HepG2 (cell line): ENCODE results near the gene DCAKD. TPM values are rescaled to one million over a fixed set of nuclear protein-coding genes. Genes with fewer than 3 reads are reported as not detected.

ENCODE experiments used
- ATAC-seq: fragments of 200-7000 bp; cut with Tn5 transposase; 3 replicates; pipeline ENCODE4 v1.9.1; 2020; ENCODE audit warnings: mild to moderate bottlenecking, moderate library complexity
- BruUV-seq: library from RNA; stranded (reverse); fragments of 400-500 nt; replicated peaks from 2 replicates; lab custom pipeline; 2021; lab: Mats Ljungman, UMichigan
- CTCF ChIA-PET: fragments of 300-600 bp; formaldehyde crosslinking; extraction: SDS; loops from one replicate; lab custom pipeline; 2021; ENCODE audit warnings: low total read pairs, inconsistent platforms, low intra/inter-chr PET ratio; lab: Yijun Ruan, JAX
- POLR2A ChIA-PET: fragments of 350-600 bp; sonication (Branson Sonifier 250); formaldehyde crosslinking; loops from one replicate; lab custom pipeline; 2020; ENCODE audit warnings: antibody characterized with exemption, inconsistent platforms; lab: Yijun Ruan, JAX
- DNase-seq: peaks from one replicate; pipeline ENCODE4 v3.0.0-alpha.2; 2015; ENCODE audit warnings: low spot score
- FAIRE-seq: peaks from 3 replicates; lab custom pipeline; 2011; peaks lifted over from hg19 to GRCh38; lab: Jason Lieb, UNC
- H2AFZ ChIP-seq: one replicate; pipeline ENCODE4 v1.6.1; 2011; ENCODE audit warnings: low read length, inconsistent platforms
- H3K27ac ChIP-seq: fragments of 300-600 bp; 3 replicates; pipeline ENCODE4 v1.8.0; 2011; ENCODE audit warnings: mixed run types, mild to moderate bottlenecking, mixed read lengths, low read length, inconsistent platforms; ENCODE audit not compliant: insufficient read depth; ENCODE audit errors: extremely low read length
- H3K27me3 ChIP-seq, 2 experiments: fragments of 200-600 bp in 1 of 2; 2 replicates in 1 of 2; 3 replicates in 1 of 2; pipeline versions ENCODE4 v1.6.0 to v1.8.0; 2011; ENCODE audit warnings: low read length in 2 of 2, mild to moderate bottlenecking in 2 of 2, moderate library complexity in 2 of 2, inconsistent platforms in 1 of 2; ENCODE audit not compliant: insufficient read depth in 2 of 2, control insufficient read depth in 1 of 2
- H3K36me3 ChIP-seq, 2 experiments: fragments of 200-600 bp in 1 of 2; replicated peaks in 1 of 2; 2 replicates in 1 of 2; 3 replicates in 1 of 2; pipeline versions ENCODE4 v1.5.1 to v1.8.0; 2011; ENCODE audit warnings: low read length in 2 of 2, inconsistent platforms in 1 of 2; ENCODE audit not compliant: insufficient read depth in 2 of 2, control insufficient read depth in 1 of 2
- H3K4me1 ChIP-seq: 2 replicates; pipeline ENCODE4 v1.5.1; 2012; ENCODE audit warnings: low read length, inconsistent platforms; ENCODE audit not compliant: insufficient read depth
- H3K4me2 ChIP-seq: 2 replicates; pipeline ENCODE4 v1.6.0; 2011; ENCODE audit warnings: low read depth, low read length, inconsistent platforms
- H3K4me3 ChIP-seq, 3 experiments: fragments of 200-600 bp in 1 of 3; sonication (generic), shearing (Covaris generic) in 1 of 3; replicated peaks in 1 of 3; 2 replicates each; pipeline ENCODE4 v1.5.1; 2011 to 2016; ENCODE audit warnings: low read length in 3 of 3, inconsistent platforms in 2 of 3, low read depth in 2 of 3, mild to moderate bottlenecking in 2 of 3, control low read depth in 1 of 3, mixed read lengths in 1 of 3; ENCODE audit not compliant: insufficient read depth in 1 of 3
- H3K79me2 ChIP-seq: one replicate; pipeline ENCODE4 v1.6.1; 2011; ENCODE audit warnings: low read length, inconsistent platforms; ENCODE audit not compliant: insufficient read depth
- H3K9ac ChIP-seq: 2 replicates; pipeline ENCODE4 v1.6.0; 2011; ENCODE audit warnings: mild to moderate bottlenecking, low read depth, low read length, inconsistent platforms; ENCODE audit not compliant: insufficient read depth
- H3K9me3 ChIP-seq: 2 replicates; pipeline ENCODE4 v1.5.1; 2012; ENCODE audit warnings: mild to moderate bottlenecking, low read length
- H4K20me1 ChIP-seq: 2 replicates; pipeline ENCODE4 v1.6.0; 2011; ENCODE audit warnings: inconsistent platforms, mild to moderate bottlenecking, low read length, moderate library complexity; ENCODE audit not compliant: insufficient read depth
- HOXA3 ChIP-seq: sonication (generic); formaldehyde crosslinking; IDR thresholded peaks from 2 replicates; pipeline ENCODE4 v1.5.0; 2020; ENCODE audit warnings: missing genetic modification reagents
- HOXD1 ChIP-seq: sonication (generic); formaldehyde crosslinking; IDR thresholded peaks from 2 replicates; pipeline ENCODE4 v1.5.0; 2020; ENCODE audit warnings: missing genetic modification reagents
- MED13 ChIP-seq: sonication (generic); formaldehyde crosslinking; IDR thresholded peaks from 2 replicates; pipeline ENCODE4 v1.5.0; 2020; ENCODE audit warnings: missing genetic modification reagents
- NR2F1 ChIP-seq, 2 experiments: fragments of 450-650 bp in 1 of 2; formaldehyde crosslinking in 1 of 2; IDR thresholded peaks; 2 replicates each; pipeline versions ENCODE4 v1.5.0 to v1.6.1; 2016 to 2020; ENCODE audit warnings: mild to moderate bottlenecking in 1 of 2, missing compliant biosample characterization in 1 of 2, missing genetic modification reagents in 1 of 2, moderate library complexity in 1 of 2
- NR2F6 ChIP-seq, 2 experiments: IDR thresholded peaks; 2 replicates each; pipeline ENCODE4 v1.6.1; 2016; ENCODE audit warnings: antibody characterized with exemption in 1 of 2, mild to moderate bottlenecking in 1 of 2
- RCOR2 ChIP-seq: IDR thresholded peaks from 2 replicates; pipeline ENCODE4 v1.6.1; 2016; ENCODE audit warnings: missing biosample characterization, missing genetic modification reagents
- SAP130 ChIP-seq: IDR thresholded peaks from 2 replicates; pipeline ENCODE4 v1.6.1; 2016; ENCODE audit warnings: low read depth
- SP4 ChIP-seq: sonication (generic); formaldehyde crosslinking; IDR thresholded peaks from 2 replicates; pipeline ENCODE4 v1.8.1; 2023; ENCODE audit warnings: mild to moderate bottlenecking, missing genetic modification reagents
- U2AF2 ChIP-seq: fragments of 200-400 bp; formaldehyde crosslinking; IDR thresholded peaks from 2 replicates; pipeline ENCODE4 v1.6.1; 2017; ENCODE audit warnings: low read depth, mild to moderate bottlenecking, low read length
- ZMYM2 ChIP-seq: sonication (generic); formaldehyde crosslinking; IDR thresholded peaks from 2 replicates; pipeline ENCODE4 v1.8.0; 2022; ENCODE audit warnings: mild to moderate bottlenecking, missing genetic modification reagents
- ZMYM3 ChIP-seq: sonication (generic); formaldehyde crosslinking; IDR thresholded peaks from 2 replicates; pipeline ENCODE4 v1.5.1; 2020; ENCODE audit warnings: mild to moderate bottlenecking, missing genetic modification reagents
- ZMYM4 ChIP-seq: sonication (generic); formaldehyde crosslinking; IDR thresholded peaks from 2 replicates; pipeline ENCODE4 v1.8.1; 2023; ENCODE audit warnings: mild to moderate bottlenecking, missing genetic modification reagents
- ZNF121 ChIP-seq: sonication (generic); formaldehyde crosslinking; IDR thresholded peaks from 2 replicates; pipeline ENCODE4 v1.5.0; 2020; ENCODE audit warnings: mild to moderate bottlenecking, missing genetic modification reagents
- ZNF746 ChIP-seq: sonication (generic); formaldehyde crosslinking; IDR thresholded peaks from 2 replicates; pipeline ENCODE4 v1.8.0; 2022; ENCODE audit warnings: mild to moderate bottlenecking, missing genetic modification reagents
- WGBS: methylation state at CpG from one replicate; pipeline ENCODE4 v1.1.6; 2017; ENCODE audit warnings: low lambda C conversion rate; 5-methylcytosine and 5-hydroxymethylcytosine counted together
- in situ Hi-C: cut with HindIII; loops from 2 replicates; pipeline ENCODE4 v1.10.0; 2017; ENCODE audit warnings: low pct_unique_long_range_greater_than_20kb; ENCODE audit not compliant: extremely low pct_ligation_motif_present
- intact Hi-C: fragments of 100-400 bp; cut with micrococcal nuclease; formaldehyde crosslinking; loops from one replicate; pipeline ENCODE4 v1.10.0; 2022; ENCODE audit not compliant: unreplicated experiment
- polyA plus RNA-seq, 8 experiments: library from polyadenylated mRNA; depleted of rRNA in 3 of 8; stranded (reverse) in 7 of 8; unstranded in 1 of 8; fragments of >200 nt; fragmentation: Illumina TruSeq in 4 of 8; extraction: Trizol in 4 of 8; gene quantifications; 2 replicates each; pipeline versions ENCODE4 v1.2.1 to v1.2.3, GENCODE V29; 2011 to 2016; ENCODE audit warnings: low read depth in 4 of 8, missing spikeins in 1 of 8, mixed read lengths in 1 of 8; ENCODE audit not compliant: insufficient read depth in 1 of 8
- total RNA-seq, 5 experiments: library from RNA; depleted of rRNA; stranded (reverse); fragments of >200 nt; fragmentation: Illumina TruSeq; extraction: Trizol; gene quantifications; 2 replicates each; pipeline ENCODE4 v1.2.3, GENCODE V29; 2016; ENCODE audit warnings: low read depth in 1 of 5
- TF ChIP-seq, protein P1 (sequence below): sonication (generic); formaldehyde crosslinking; IDR thresholded peaks from 2 replicates; pipeline ENCODE4 v1.4.0; 2020; ENCODE audit warnings: missing genetic modification reagents
- TF ChIP-seq, protein P2 (sequence below): sonication (generic); formaldehyde crosslinking; IDR thresholded peaks from 2 replicates; pipeline ENCODE4 v1.5.0; 2020; ENCODE audit warnings: missing genetic modification reagents
- TF ChIP-seq, protein P3 (sequence below): sonication (generic); formaldehyde crosslinking; IDR thresholded peaks from 2 replicates; pipeline ENCODE4 v1.5.0; 2020; ENCODE audit warnings: mild to moderate bottlenecking, missing genetic modification reagents

DCAKD gene
- total and polyA plus RNA-seq, 2 of the 13 experiments (the other 11 are each of a cell fraction or from before 2014, with no cell fraction given), result 25.9 to 29.2 TPM

DNA sequence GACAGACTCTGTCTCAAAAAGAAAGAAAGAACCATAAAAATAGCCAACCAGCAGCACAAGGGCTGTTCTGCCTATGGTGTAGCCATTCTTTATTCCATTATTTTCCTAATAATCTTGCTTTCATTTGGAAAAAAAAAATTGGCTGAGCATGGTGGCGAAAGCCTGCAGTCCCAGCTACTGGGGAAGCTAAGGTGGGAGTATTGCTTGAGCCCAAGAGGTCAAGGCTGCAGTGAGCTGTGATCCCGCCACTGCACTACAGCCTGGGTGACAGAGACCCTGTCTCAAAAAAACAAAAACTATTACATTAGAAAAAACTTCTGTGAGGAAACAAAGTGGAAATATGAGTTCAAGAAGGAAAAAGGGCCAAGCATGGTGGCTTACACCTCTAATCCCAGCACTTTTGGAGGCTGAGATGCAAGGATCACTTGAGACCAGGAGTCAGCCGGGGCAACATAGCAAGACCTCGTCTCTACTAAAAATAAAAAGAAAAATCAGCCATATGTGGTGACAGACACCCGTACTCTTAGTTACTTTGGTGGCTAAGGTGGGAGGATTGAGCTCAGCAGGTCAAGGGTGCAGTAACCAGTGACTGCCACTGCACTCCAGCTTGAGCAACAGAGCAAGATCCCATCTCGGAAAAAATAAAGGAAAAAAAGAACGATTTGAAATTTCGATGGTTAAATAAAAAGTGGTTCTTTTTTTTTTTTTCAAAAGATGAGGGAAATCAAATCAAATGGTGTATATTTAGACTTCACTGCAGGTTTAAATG is 2.5 kb downstream of the DCAKD start:
- no peak overlapping the region for H3K9ac ChIP-seq
- peak; percentile 51 for FAIRE-seq
- POLR2A ChIA-PET, result interaction anchor here (0.6 to 4.2 kb wide), 8 partner anchors 11 to 150 kb away, joined by 3 to 74 read pairs (median 4); partner anchors contain the start of genes EFTUD2 and NMT1
- H4K20me1 ChIP-seq, result no peaks in the 10 kb centered on the region
- H3K4me1 ChIP-seq, result peaks cover 63% of the 10 kb centered on the region
- no peaks in the 10 kb centered on the region for H3K9me3 ChIP-seq
- intact Hi-C loops (no loop called here), in situ Hi-C loops (no loop called here)
- CTCF ChIA-PET, result no interaction called here
- H3K27ac ChIP-seq, result peak overlapping the region; percentile 20
- peaks cover 45% of the 10 kb centered on the region for H3K79me2 ChIP-seq
- peak; percentile 35 for DNase-seq
- ATAC-seq, result no peak
- no TSS peak for BruUV-seq
- no peak overlapping the region for H3K4me3 ChIP-seq
- WGBS, result 81% methylated on average over 8 of the region's 8 CpGs
- H3K4me2 ChIP-seq, result no peak overlapping the region
- no peaks in the 10 kb centered on the region for H3K36me3 ChIP-seq
- H3K27me3 ChIP-seq, result no peaks in the 10 kb centered on the region; a peak in 1 of 5 replicates
- no peak overlapping the region for H2AFZ ChIP-seq
- TF ChIP-seq SAP130 (CRISPR knock-in tag) (0 out of 2 replicates have a peak, but pooled peaks have one; percentile 10), NR2F1 (CRISPR knock-in tag; IDR thresholded peaks at IDR 0.05) (peak in 1 of 2 experiments; percentile 6; a peak in 1 of 4 replicates), U2AF2 (no peak), HOXA3 (CRISPR knock-in tag) (peak; percentile 56), ZNF746 (CRISPR knock-in tag) (0 out of 2 replicates have a peak, but pooled peaks have one; percentile 28), ZMYM2 (CRISPR knock-in tag) (0 out of 2 replicates have a peak, but pooled peaks have one; percentile 40), MED13 (no peak), ZMYM4 (0 out of 2 replicates have a peak, but pooled peaks have one; percentile 14), RCOR2 (CRISPR knock-in tag) (0 out of 2 replicates have a peak, but pooled peaks have one; percentile 34), ZMYM3 (CRISPR knock-in tag) (peak; percentile 71; the same call in 1 of the 2 replicates), ZNF121 (peak; percentile 98), NR2F6 (IDR thresholded peaks at IDR 0.05) (peak; percentile 29; the same call in 1 of the 2 replicates), NR2F6 (CRISPR knock-in tag; IDR thresholded peaks at IDR 0.05) (no peak; the same call in 1 of the 2 replicates), SP4 (0 out of 2 replicates have a peak, but pooled peaks have one; percentile 16), HOXD1 (no peak)
- TF ChIP-seq, protein P1, sequence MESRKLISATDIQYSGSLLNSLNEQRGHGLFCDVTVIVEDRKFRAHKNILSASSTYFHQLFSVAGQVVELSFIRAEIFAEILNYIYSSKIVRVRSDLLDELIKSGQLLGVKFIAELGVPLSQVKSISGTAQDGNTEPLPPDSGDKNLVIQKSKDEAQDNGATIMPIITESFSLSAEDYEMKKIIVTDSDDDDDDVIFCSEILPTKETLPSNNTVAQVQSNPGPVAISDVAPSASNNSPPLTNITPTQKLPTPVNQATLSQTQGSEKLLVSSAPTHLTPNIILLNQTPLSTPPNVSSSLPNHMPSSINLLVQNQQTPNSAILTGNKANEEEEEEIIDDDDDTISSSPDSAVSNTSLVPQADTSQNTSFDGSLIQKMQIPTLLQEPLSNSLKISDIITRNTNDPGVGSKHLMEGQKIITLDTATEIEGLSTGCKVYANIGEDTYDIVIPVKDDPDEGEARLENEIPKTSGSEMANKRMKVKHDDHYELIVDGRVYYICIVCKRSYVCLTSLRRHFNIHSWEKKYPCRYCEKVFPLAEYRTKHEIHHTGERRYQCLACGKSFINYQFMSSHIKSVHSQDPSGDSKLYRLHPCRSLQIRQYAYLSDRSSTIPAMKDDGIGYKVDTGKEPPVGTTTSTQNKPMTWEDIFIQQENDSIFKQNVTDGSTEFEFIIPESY (CRISPR knock-in tag), result peak; percentile 56
- TF ChIP-seq, protein P2, sequence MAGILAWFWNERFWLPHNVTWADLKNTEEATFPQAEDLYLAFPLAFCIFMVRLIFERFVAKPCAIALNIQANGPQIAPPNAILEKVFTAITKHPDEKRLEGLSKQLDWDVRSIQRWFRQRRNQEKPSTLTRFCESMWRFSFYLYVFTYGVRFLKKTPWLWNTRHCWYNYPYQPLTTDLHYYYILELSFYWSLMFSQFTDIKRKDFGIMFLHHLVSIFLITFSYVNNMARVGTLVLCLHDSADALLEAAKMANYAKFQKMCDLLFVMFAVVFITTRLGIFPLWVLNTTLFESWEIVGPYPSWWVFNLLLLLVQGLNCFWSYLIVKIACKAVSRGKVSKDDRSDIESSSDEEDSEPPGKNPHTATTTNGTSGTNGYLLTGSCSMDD, result 0 out of 2 replicates have a peak, but pooled peaks have one; percentile 15
- TF ChIP-seq, protein P3, sequence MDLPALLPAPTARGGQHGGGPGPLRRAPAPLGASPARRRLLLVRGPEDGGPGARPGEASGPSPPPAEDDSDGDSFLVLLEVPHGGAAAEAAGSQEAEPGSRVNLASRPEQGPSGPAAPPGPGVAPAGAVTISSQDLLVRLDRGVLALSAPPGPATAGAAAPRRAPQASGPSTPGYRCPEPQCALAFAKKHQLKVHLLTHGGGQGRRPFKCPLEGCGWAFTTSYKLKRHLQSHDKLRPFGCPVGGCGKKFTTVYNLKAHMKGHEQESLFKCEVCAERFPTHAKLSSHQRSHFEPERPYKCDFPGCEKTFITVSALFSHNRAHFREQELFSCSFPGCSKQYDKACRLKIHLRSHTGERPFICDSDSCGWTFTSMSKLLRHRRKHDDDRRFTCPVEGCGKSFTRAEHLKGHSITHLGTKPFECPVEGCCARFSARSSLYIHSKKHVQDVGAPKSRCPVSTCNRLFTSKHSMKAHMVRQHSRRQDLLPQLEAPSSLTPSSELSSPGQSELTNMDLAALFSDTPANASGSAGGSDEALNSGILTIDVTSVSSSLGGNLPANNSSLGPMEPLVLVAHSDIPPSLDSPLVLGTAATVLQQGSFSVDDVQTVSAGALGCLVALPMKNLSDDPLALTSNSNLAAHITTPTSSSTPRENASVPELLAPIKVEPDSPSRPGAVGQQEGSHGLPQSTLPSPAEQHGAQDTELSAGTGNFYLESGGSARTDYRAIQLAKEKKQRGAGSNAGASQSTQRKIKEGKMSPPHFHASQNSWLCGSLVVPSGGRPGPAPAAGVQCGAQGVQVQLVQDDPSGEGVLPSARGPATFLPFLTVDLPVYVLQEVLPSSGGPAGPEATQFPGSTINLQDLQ (CRISPR knock-in tag), result no peak
